SHP77 treated with DMSO at 0.1 percent for 48 hours (cell line): ENCODE results near the gene HSPA1B.
"Not testable (repeated sequence)": the region's sequence is repeated elsewhere in the genome, so short reads cannot be mapped to it uniquely, and the experiment has no call there.

Source experiments
- DNase-seq: peaks from one replicate; lab custom pipeline; 2025; lab: John Stamatoyannopoulos, UW

The HSPA1B gene

GRCh38 chr6:31827286-31828079, at the start of gene HSPA1B:
TSS of gene HSPA1B (plus strand) at chr6:31827738. CDS start at chr6:31827951, 213 bp downstream.
- DNase-seq, result peak; percentile 98

- no peak for DNase-seq
Measured at GRCh38 chr6:31778193-31778592, 49.3 kb upstream of the HSPA1B start.

GRCh38 chr6:31778999-31779885, 48.3 kb upstream of the HSPA1B start:
- DNase-seq, result no peak

GRCh38 chr6:31779908-31780307, 47.6 kb upstream of the HSPA1B start:
- no peak for DNase-seq

GRCh38 chr6:31780507-31781243, 46.9 kb upstream of the HSPA1B start:
- no peak for DNase-seq

GRCh38 chr6:31781244-31782125, 46.1 kb upstream of the HSPA1B start:
- DNase-seq, result no peak

GRCh38 chr6:31782126-31782855, 45.2 kb upstream of the HSPA1B start:
- no peak for DNase-seq

GRCh38 chr6:31784098-31784925, 43.2 kb upstream of the HSPA1B start:
- DNase-seq, result no peak

GRCh38 chr6:31785475-31785874, 42.1 kb upstream of the HSPA1B start:
- DNase-seq, result no peak

- DNase-seq, result no peak
Measured at GRCh38 chr6:31791324-31792089, 36.0 kb upstream of the HSPA1B start.

- DNase-seq, result no peak
Measured at GRCh38 chr6:31792090-31792374, 35.5 kb upstream of the HSPA1B start.

GRCh38 chr6:31792761-31793171, 34.8 kb upstream of the HSPA1B start:
- DNase-seq, result no peak

- not testable (repeated sequence) for DNase-seq
Measured at GRCh38 chr6:31793927-31794245, 33.7 kb upstream of the HSPA1B start.

GRCh38 chr6:31794294-31794865, 33.2 kb upstream of the HSPA1B start:
- DNase-seq, result no peak

- no peak for DNase-seq
Measured at GRCh38 chr6:31794866-31795615, 32.5 kb upstream of the HSPA1B start.

- DNase-seq, result peak; percentile 60
Measured at GRCh38 chr6:31795616-31796298, 31.8 kb upstream of the HSPA1B start, which contains the start of gene VARS1. TSS of gene VARS1 (minus strand) at chr6:31795752. CDS start at chr6:31795217, 535 bp downstream.

- no peak for DNase-seq
Measured at GRCh38 chr6:31796993-31797385, 30.5 kb upstream of the HSPA1B start.
